ENCODE measurements around the gene ANKRD37.

The ANKRD37 gene

DNA sequence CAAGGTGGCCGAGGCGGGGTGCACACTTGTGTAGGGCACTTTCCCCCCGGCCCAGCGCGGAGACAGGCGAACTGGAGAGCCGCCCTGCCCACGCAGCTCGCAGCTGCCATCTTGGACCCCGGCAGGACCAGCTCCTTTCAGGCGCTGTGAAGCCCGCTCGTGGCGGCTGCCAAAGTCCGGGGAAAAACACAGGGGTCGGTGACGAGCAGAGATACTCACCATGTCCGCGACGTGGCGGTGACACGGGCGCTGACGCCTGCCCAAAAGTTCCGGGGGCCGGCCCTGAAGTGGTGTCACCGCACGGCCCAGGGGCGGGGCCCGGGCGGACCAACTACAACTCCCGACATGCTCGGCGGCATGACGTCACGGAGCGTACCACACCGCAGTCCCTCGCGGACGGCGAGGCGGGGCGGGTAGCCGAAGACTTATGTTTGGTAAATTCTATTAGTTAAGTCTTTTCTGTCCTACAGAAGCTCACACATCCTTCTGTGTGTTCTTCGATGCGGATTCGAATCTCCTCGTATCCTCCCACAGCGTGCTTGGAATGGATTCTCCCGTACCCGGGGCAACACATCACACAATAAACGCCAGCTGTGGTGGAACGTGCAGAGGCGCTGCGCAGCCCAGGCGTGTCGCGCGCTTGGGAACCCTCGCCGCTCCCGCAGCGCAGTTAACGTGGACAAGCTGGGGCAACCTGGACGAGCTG, 29.2 kb downstream of the ANKRD37 start, which contains the start of gene UFSP2:
Gene UFSP2 (minus strand): TSS at position 318 of the 706 bp plus-strand sequence. CDS start 96 bp downstream, at position 222.
- DNase-seq, result peak; percentile 77

- no peak for DNase-seq
Measured at GRCh38 chr4:185426960-185427688, 30.5 kb downstream of the ANKRD37 start.

DNA sequence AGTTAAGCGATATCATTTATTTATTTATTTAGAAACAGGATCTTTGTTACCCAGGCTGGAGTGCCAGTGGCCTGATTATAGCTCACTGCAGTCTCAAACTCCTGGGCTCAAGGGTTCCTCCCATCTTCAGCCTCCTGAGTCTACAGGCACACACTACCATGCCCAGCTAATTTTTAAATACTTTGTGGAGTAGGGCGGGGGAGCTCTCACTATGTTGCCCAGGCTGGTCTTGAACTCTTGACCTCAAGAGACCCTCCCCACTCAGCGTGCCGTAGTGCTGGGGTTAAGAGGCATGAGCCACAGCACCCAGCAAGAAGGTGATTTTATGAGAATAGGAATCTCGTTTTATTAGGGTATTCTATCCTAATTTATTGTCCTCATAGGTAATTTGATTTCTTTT, 33.0 kb downstream of the ANKRD37 start:
- DNase-seq, result no peak

- no peak for DNase-seq
Measured at GRCh38 chr4:185435466-185435865, 38.8 kb downstream of the ANKRD37 start.

GRCh38 chr4:185437809-185438208, 41.2 kb downstream of the ANKRD37 start:
- DNase-seq, result no peak

DNA sequence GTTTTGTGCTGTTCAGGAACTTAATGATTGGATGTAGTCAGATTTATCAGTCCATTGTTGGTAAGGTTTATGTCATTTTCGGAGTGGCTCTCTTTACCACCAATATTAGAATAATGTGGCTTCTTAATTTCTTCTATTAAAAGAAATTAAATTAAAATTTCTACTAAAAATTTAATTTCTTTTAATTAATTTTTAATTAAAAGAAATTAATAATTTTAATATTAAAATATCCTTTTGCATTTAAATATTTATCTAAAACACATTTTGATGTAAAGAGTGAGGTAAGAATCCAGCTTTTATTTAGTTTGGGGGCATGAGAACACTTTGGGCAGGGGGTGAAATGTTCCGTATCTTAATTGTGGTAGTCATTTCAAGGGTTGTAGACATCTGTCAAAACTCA, 44.8 kb downstream of the ANKRD37 start:
- DNase-seq, result no peak

- DNase-seq, result no peak
Measured at GRCh38 chr4:185445209-185445608, 48.6 kb downstream of the ANKRD37 start.
